Measurements from ENCODE around the gene FAM240B. TPM values are rescaled to one million over a fixed set of nuclear protein-coding genes. Genes with fewer than 3 reads are reported as not detected.

FAM240B gene
- total and polyA plus RNA-seq, 10 of the 15 experiments (the other 5 are each of a cell fraction or from before 2014, with no cell fraction given) = not detected

DNA sequence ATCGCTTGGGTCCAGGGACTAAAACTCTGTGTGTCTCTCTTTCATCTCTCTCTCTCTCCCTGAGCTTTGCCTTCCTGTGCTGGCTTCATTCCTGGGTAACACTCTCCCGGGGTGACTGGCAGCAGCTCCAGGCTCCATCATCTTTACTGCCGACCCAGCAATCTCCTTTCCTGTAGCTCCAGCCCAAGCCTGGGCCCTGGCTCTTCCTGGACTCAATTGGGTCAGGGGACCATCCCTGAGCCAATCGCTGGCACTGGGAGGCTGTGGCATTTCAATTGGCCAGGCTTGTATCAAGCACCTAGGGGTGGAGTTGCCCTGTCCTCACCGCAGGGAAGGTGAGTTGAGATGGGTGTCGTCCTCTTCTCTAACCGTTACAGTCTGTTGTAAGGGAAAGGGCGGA lies 31.9 kb downstream of the FAM240B start (continued):
- TF ChIP-seq, protein P1, sequence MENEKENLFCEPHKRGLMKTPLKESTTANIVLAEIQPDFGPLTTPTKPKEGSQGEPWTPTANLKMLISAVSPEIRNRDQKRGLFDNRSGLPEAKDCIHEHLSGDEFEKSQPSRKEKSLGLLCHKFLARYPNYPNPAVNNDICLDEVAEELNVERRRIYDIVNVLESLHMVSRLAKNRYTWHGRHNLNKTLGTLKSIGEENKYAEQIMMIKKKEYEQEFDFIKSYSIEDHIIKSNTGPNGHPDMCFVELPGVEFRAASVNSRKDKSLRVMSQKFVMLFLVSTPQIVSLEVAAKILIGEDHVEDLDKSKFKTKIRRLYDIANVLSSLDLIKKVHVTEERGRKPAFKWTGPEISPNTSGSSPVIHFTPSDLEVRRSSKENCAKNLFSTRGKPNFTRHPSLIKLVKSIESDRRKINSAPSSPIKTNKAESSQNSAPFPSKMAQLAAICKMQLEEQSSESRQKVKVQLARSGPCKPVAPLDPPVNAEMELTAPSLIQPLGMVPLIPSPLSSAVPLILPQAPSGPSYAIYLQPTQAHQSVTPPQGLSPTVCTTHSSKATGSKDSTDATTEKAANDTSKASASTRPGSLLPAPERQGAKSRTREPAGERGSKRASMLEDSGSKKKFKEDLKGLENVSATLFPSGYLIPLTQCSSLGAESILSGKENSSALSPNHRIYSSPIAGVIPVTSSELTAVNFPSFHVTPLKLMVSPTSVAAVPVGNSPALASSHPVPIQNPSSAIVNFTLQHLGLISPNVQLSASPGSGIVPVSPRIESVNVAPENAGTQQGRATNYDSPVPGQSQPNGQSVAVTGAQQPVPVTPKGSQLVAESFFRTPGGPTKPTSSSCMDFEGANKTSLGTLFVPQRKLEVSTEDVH (IDR thresholded peaks at IDR 0.05; ENCODE audit: low read depth, partially characterized antibody) = no peak
- TF ChIP-seq ESRRA (IDR thresholded peaks at IDR 0.05; ENCODE audit: low read length) (no peak), PML (IDR thresholded peaks at IDR 0.05; ENCODE audit: low read length) (no peak), SIX5 (IDR thresholded peaks at IDR 0.05; ENCODE audit: low read depth, low read length, severe bottlenecking) (no peak)

DNA sequence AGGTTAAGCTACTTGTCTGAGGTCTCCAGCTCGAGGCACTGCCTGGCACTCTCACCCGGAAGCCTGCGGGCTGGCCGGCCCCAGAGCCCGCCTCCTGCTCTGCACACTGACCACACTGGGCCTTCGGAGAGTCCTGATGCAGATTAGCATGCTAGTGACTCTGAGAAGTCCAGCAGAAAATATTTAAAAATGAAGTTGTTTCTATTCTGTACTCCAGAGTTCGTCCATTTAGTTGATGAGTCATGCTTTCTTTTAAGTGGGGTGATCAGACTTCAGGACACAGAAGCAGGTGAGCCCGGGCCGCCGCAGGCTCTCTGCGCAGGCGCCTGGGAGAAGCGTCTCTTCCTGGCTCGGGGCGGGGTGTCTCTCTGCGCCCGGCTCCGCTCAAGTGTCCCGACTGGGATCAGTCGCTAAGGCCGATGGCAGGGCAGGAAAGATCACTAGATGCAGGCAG lies 32.5 kb downstream of the FAM240B start:
- ChIA-PET SMC1A (ENCODE audit: uncharacterized antibody, unreplicated experiment) (no interaction called here), RAD21 (ENCODE audit: unreplicated experiment) (interaction anchor here (1.0 to 1.4 kb wide), 2 partner anchors 15 to 45 kb away, joined by 3 read pairs; no protein-coding TSS in a partner anchor), CTCF (interaction anchor here (1.1 kb wide), 2 partner anchors 10 to 13 kb away, joined by 3 to 4 read pairs; no protein-coding TSS in a partner anchor), POLR2A (no interaction called here)
- ATAC-seq = peak; percentile 35; the same call in 2 of the 3 replicates
- no peaks in the 10 kb centered on the region for H3K4me1 ChIP-seq (ENCODE audit: control insufficient read depth, insufficient read depth, low read length)
- no peaks in the 10 kb centered on the region; the same call in 1 of the 2 replicates for H4K20me1 ChIP-seq (ENCODE audit: control insufficient read depth, insufficient read depth)
- WGBS (ENCODE audit: insufficient coverage, insufficient replicate concordance, low lambda C conversion rate, missing lambda C conversion rate) = 24% methylated on average over 21 of the region's 21 CpGs
- in situ Hi-C loops (cut with MboI) (loop anchor here (25.0 kb wide), 1 partner anchor 775 kb away; the partner anchor contains the start of gene SLC25A51), intact Hi-C loops (cut with micrococcal nuclease; ENCODE audit: unreplicated experiment) (no loop called here)
- TF ChIP-seq EED (IDR thresholded peaks at IDR 0.05; ENCODE audit: low read depth) (no peak), GABPA (IDR thresholded peaks at IDR 0.05; ENCODE audit: low read depth) (no peak)
- H3K9ac ChIP-seq (ENCODE audit: control insufficient read depth, insufficient read depth, low read length) = no peak overlapping the region
- H3K36me3 ChIP-seq (ENCODE audit: control insufficient read depth in 2 of 2, insufficient read depth in 2 of 2, low read length in 1 of 2) = no peaks in the 10 kb centered on the region
- no peak overlapping the region for H3K4me3 ChIP-seq
- H3K27me3 ChIP-seq (replicated peaks in 1 of 2; ENCODE audit: control insufficient read depth in 2 of 2, insufficient read depth in 2 of 2, low read length in 1 of 2) = no peaks in the 10 kb centered on the region
- H3K79me2 ChIP-seq (ENCODE audit: control insufficient read depth, insufficient read depth, low read length) = no peaks in the 10 kb centered on the region
- no TSS peak for BruUV-seq (replicated peaks)
- no peak overlapping the region for H3K4me2 ChIP-seq (ENCODE audit: control insufficient read depth, insufficient read depth)
- no peaks in the 10 kb centered on the region; the same call in 2 of the 3 replicates for H3K9me3 ChIP-seq (replicated peaks; ENCODE audit: control insufficient read depth, insufficient read depth, low read length)
- no peak for FAIRE-seq
- no peak overlapping the region for H3K27ac ChIP-seq (ENCODE audit: control insufficient read depth, insufficient read depth)
- DNase-seq (ENCODE audit: low read depth, low spot score) = no peak
- H2AFZ ChIP-seq (ENCODE audit: control insufficient read depth, low read depth, low read length) = no peak overlapping the region
